ENCODE data around the gene KRT3.

The KRT3 gene

GRCh38 chr12:52836491-52837412 lies 40.8 kb upstream of the KRT3 start:
- TF ChIP-seq CTCF (IDR thresholded peaks at IDR 0.05; ENCODE audit: extremely low read depth, missing control alignments), result no peak
- DNase-seq (ENCODE audit: low spot score), result no peak

DNA sequence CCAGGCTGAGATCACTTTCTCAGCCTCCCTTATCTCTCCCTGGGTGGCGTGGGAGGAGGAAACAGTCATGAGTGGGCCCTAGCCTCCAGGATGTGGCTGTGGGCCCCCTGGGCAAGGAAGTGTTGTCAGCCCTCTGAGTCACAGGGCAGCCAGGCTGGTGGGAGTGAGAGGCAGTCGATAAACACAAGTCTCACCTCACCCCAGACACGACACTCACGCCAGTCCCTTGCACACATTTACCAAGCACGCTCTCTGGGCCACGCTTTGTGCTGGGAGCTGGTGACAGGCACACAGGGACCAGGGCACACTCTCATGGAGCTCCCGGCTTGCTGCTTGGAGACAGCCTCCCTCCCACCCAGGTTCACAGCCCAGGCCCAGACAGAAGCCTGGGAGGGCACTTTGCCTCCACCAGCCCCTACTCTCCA lies 40.1 kb upstream of the KRT3 start:
- no peak for DNase-seq (ENCODE audit: low spot score)
- no peak for TF ChIP-seq CTCF (IDR thresholded peaks at IDR 0.05; ENCODE audit: extremely low read depth, missing control alignments)

DNA sequence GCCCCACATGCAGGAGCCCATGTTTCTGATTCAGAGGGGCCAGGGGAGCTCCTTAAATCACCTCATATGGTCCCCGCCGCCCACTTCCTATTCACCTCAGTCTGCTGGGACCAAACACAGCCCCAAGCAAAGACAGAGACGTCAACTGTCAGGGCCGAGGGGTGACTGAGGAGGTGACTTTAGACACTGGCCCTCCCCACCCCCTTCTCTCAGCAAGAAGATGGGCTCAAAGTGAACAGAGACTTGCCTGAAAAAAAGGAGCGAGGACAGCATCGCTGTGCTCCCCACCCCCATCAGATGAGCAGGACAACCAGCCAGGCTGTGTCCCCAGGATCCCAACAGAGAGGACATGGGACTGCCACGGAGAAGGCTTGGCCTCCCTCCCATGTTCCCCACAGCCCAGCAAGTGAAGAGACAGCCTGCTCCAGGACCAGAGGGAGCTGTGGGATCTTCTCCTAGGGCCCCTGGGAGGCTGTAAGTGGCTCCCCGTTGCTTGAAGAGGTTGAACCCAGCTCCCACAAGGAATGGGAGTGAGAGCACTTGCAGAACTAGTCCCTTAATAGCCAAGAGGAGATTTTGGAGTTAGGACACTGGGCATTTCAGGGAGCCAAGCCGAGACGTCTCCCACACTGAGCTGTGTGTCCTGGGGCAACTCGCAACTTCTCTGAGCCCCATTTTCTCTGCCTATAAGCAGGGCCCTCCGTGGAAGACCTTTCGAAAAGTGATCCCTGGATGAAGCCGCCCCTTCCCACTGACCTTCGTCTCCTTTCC lies 39.5 kb upstream of the KRT3 start:
- TF ChIP-seq CTCF (IDR thresholded peaks at IDR 0.05; ENCODE audit: extremely low read depth, missing control alignments), result no peak
- DNase-seq (ENCODE audit: low spot score), result no peak

DNA sequence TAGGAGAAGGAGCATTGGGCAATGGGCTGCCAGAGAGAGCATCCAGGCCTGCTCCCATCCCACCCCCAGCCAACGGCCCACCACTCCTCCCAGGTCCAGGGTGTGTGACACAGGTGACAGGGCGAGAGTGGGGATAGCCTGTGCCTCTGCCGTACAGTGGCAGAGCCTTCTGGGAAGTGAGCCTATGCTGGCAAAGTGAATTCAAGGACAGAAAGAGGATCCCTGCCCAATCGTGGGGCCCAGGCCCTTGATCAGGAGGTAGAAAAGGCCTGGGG lies 38.7 kb upstream of the KRT3 start:
- DNase-seq (ENCODE audit: low spot score), result no peak
- no peak for TF ChIP-seq CTCF (IDR thresholded peaks at IDR 0.05; ENCODE audit: extremely low read depth, missing control alignments)

GRCh38 chr12:52833922-52834726 lies 38.2 kb upstream of the KRT3 start, which contains the start of gene KRT79:
Gene KRT79, minus strand, starts transcription at chr12:52834311. Its CDS starts 51 bp downstream, at chr12:52834260.
- no peak for DNase-seq (ENCODE audit: low spot score)
- no peak for TF ChIP-seq CTCF (IDR thresholded peaks at IDR 0.05; ENCODE audit: extremely low read depth, missing control alignments)

DNA sequence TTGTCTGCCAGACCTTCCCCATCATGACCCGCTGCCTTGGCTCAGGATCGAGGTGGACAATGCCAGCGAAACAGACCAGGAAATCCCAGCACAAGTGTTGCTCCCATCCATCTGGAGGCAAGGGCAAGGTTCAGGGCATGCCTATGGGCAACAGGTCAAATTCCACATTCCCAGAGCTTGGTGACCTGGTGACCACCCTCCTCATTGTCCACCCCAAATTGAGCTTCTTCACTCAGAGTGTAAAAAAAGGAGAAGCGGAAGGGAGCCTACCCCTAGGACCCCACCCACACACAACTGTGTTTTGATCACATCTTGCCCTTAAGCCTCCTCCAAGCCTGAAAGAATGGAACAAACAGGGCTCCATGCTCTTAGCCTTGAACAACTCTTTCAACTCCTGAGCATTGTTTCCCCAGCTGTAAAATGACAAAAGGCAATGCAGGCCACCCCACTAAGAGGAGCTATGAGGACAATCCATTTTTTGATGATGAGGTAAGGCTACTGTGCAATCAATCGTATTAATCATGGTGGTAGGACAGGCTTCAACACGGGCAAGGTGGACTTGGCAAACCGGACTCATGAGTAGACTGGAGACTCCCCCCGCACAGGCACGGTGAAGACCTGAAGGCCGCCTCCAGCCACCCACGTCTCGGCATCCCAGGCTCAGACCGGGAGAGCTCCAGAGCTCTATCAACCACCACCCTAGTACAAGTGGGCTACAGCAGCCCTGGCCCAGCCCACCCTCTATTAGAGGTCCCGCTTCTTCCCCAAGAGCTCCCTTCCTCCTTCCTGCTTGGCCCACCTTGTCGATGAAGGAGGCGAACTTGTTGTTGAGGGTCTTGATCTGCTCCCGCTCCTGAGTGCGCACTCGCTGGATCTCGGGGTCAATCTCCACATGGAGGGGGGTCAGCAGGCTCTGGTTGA lies 37.3 kb upstream of the KRT3 start:
- DNase-seq (ENCODE audit: low spot score), result no peak
- no peak for TF ChIP-seq CTCF (IDR thresholded peaks at IDR 0.05; ENCODE audit: extremely low read depth, missing control alignments)

All from GM20000 (cell line).